Adrenal gland (tissue), 5 donors: ENCODE measurements around the gene TBC1D22A.

Experiments
- POLR2A ChIP-seq, 2 donors: fragments of 450-650 bp; IDR thresholded peaks; one replicate each; pipeline ENCODE4 v1.6.1; 2017; ENCODE audit warnings: antibody characterized with exemption in 2 of 2, mild to moderate bottlenecking in 2 of 2, moderate library complexity in 1 of 2
- TF ChIP-seq, protein P1 (sequence below), 6 experiments: fragments of 450-650 bp in 4 of 6; fragments of 200-600 bp in 2 of 6; sonication (generic) in 1 of 6; IDR thresholded peaks; 1 replicate in 5 of 6; 2 replicates in 1 of 6; pipeline versions ENCODE4 v1.5.1 to v1.8.0; 2016 to 2021; ENCODE audit warnings: antibody characterized with exemption in 6 of 6, mild to moderate bottlenecking in 2 of 6, moderate library complexity in 1 of 6
- donor health status: DM: no; HTN: no; CAD: no.

- TF ChIP-seq, protein P1, sequence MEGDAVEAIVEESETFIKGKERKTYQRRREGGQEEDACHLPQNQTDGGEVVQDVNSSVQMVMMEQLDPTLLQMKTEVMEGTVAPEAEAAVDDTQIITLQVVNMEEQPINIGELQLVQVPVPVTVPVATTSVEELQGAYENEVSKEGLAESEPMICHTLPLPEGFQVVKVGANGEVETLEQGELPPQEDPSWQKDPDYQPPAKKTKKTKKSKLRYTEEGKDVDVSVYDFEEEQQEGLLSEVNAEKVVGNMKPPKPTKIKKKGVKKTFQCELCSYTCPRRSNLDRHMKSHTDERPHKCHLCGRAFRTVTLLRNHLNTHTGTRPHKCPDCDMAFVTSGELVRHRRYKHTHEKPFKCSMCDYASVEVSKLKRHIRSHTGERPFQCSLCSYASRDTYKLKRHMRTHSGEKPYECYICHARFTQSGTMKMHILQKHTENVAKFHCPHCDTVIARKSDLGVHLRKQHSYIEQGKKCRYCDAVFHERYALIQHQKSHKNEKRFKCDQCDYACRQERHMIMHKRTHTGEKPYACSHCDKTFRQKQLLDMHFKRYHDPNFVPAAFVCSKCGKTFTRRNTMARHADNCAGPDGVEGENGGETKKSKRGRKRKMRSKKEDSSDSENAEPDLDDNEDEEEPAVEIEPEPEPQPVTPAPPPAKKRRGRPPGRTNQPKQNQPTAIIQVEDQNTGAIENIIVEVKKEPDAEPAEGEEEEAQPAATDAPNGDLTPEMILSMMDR (IDR thresholded peaks at IDR 0.05), result no peak
- TF ChIP-seq POLR2A (IDR thresholded peaks at IDR 0.05), result no peak
Measured at GRCh38 chr22:47047321-47048122, 285.1 kb downstream of the TBC1D22A start.
